ENCODE measurements around the gene BCAS3. TPM values are rescaled to one million over a fixed set of nuclear protein-coding genes. Genes with fewer than 3 reads are reported as not detected.

Gene BCAS3
- total and polyA plus RNA-seq, 2 donors (not counting 1 experiment from before 2014, with no cell fraction given): 13.9 to 73.4 TPM

DNA sequence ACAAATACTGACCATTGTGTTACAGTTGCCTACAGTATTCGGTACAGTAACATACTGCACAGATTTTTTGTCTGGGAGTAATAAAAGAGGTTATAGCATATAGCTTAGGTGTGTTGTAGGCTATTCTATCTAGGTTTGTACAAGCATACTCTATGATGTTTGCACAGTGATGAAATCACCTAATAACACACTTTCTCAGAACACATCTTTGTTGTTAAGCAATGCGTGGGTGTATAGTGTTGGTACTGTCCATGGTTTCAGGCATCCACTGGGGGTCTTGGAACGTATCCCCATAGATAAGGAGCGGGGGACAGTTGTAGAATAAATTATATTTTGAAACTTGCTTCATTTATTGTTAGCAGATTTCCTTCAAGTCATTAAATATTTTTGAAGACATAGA lies 428.7 kb downstream of the BCAS3 start:
- DNase-seq (no peak), ATAC-seq (ENCODE audit: low read depth) (no peak)
- Mint-ChIP-seq H3K4me3 (no peak overlapping the region), H3K27ac (no peak overlapping the region), H3K4me1 (no peaks in the 10 kb centered on the region), H3K9me3 (ENCODE audit: insufficient read depth) (no peaks in the 10 kb centered on the region), H3K27me3 (no peaks in the 10 kb centered on the region)
- Histone ChIP-seq H3K27me3 (replicated peaks in 1 of 4; ENCODE audit: control extremely low read depth in 1 of 4, control insufficient read depth in 3 of 4, insufficient read depth in 4 of 4, low read length in 3 of 4) (no peaks in the 10 kb centered on the region), H3K36me3 (replicated peaks in 1 of 2; ENCODE audit: control extremely low read depth in 1 of 2, control insufficient read depth in 1 of 2, extremely low read depth in 1 of 2, insufficient read depth in 2 of 2, low read length in 1 of 2) (no peaks in the 10 kb centered on the region), H3K9ac (ENCODE audit: low read length) (no peak overlapping the region), H2AFZ (ENCODE audit: insufficient read depth, low read depth, low read length, poor library complexity, severe bottlenecking) (no peak overlapping the region), H3K4me3 (ENCODE audit: control extremely low read depth in 1 of 5, extremely low read depth in 1 of 5, insufficient read depth in 1 of 5, low read depth in 2 of 5, low read length in 4 of 5) (no peak overlapping the region), H3K4me1 (ENCODE audit: control insufficient read depth in 2 of 2, insufficient read depth in 2 of 2, low read length in 2 of 2) (no peaks in the 10 kb centered on the region), H3K9me3 (ENCODE audit: control extremely low read depth in 1 of 3, control insufficient read depth in 2 of 3, insufficient read depth in 1 of 3, low read length in 2 of 3) (no peaks in the 10 kb centered on the region), H3K27ac (ENCODE audit: low read length in 2 of 2) (no peak overlapping the region), H4K20me1 (ENCODE audit: control insufficient read depth, insufficient read depth, low read length, poor library complexity, severe bottlenecking) (no peaks in the 10 kb centered on the region), H3K4me2 (replicated peaks; ENCODE audit: low read depth, low read length, poor library complexity, severe bottlenecking) (no peak overlapping the region), H3K79me2 (ENCODE audit: control insufficient read depth, insufficient read depth, low read length) (no peaks in the 10 kb centered on the region)
- POLR2A ChIA-PET: no interaction called here
- no peak for TF ChIP-seq EZH2 (IDR thresholded peaks at IDR 0.05; ENCODE audit: borderline replicate concordance, insufficient read depth, low read depth, low read length, poor library complexity, severe bottlenecking)
- TF ChIP-seq, protein P1, sequence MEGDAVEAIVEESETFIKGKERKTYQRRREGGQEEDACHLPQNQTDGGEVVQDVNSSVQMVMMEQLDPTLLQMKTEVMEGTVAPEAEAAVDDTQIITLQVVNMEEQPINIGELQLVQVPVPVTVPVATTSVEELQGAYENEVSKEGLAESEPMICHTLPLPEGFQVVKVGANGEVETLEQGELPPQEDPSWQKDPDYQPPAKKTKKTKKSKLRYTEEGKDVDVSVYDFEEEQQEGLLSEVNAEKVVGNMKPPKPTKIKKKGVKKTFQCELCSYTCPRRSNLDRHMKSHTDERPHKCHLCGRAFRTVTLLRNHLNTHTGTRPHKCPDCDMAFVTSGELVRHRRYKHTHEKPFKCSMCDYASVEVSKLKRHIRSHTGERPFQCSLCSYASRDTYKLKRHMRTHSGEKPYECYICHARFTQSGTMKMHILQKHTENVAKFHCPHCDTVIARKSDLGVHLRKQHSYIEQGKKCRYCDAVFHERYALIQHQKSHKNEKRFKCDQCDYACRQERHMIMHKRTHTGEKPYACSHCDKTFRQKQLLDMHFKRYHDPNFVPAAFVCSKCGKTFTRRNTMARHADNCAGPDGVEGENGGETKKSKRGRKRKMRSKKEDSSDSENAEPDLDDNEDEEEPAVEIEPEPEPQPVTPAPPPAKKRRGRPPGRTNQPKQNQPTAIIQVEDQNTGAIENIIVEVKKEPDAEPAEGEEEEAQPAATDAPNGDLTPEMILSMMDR (IDR thresholded peaks at IDR 0.05): no peak
- intact Hi-C loops (cut with micrococcal nuclease): no loop called here
- CTCF ChIA-PET: no interaction called here
- no CpG with 5 or more reads among the region's 4 CpGs for WGBS (ENCODE audit: insufficient coverage)

DNA sequence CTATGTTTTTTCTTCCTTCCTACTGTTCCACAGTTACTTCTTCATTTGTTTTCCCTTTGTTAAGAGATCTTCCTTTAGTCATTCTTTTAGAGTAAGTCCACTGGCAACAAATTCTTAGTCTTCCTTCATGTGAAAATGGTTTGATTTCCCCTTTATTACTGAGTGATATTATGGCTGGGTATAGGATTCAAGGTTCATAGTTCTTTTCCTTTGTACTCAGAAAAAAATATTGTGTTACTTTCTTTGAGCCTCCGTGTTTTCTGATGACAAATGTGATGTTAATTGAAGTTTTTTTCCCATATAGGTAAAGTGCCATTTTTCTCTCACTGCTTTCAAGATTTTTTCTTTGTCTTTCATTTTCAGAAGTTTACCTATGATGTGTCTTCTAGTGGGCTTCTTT lies 438.9 kb downstream of the BCAS3 start:
- intact Hi-C loops (cut with micrococcal nuclease): no loop called here
- Histone ChIP-seq H3K9me3 (ENCODE audit: control extremely low read depth in 1 of 3, control insufficient read depth in 2 of 3, insufficient read depth in 1 of 3, low read length in 2 of 3) (peaks cover 3 to 7% (median 4%) of the 10 kb centered on the region in 3 donors), H3K36me3 (replicated peaks in 1 of 2; ENCODE audit: control extremely low read depth in 1 of 2, control insufficient read depth in 1 of 2, extremely low read depth in 1 of 2, insufficient read depth in 2 of 2, low read length in 1 of 2) (no peaks in the 10 kb centered on the region), H3K9ac (ENCODE audit: low read length) (no peak overlapping the region), H3K4me1 (ENCODE audit: control insufficient read depth in 2 of 2, insufficient read depth in 2 of 2, low read length in 2 of 2) (no peaks in the 10 kb centered on the region), H3K4me2 (replicated peaks; ENCODE audit: low read depth, low read length, poor library complexity, severe bottlenecking) (no peak overlapping the region), H4K20me1 (ENCODE audit: control insufficient read depth, insufficient read depth, low read length, poor library complexity, severe bottlenecking) (no peaks in the 10 kb centered on the region), H3K27ac (ENCODE audit: low read length in 2 of 2) (no peak overlapping the region), H3K27me3 (replicated peaks in 1 of 4; ENCODE audit: control extremely low read depth in 1 of 4, control insufficient read depth in 3 of 4, insufficient read depth in 4 of 4, low read length in 3 of 4) (no peaks in the 10 kb centered on the region), H3K4me3 (ENCODE audit: control extremely low read depth in 1 of 5, extremely low read depth in 1 of 5, insufficient read depth in 1 of 5, low read depth in 2 of 5, low read length in 4 of 5) (no peak overlapping the region), H2AFZ (ENCODE audit: insufficient read depth, low read depth, low read length, poor library complexity, severe bottlenecking) (no peak overlapping the region), H3K79me2 (ENCODE audit: control insufficient read depth, insufficient read depth, low read length) (no peaks in the 10 kb centered on the region)
- no peak for DNase-seq
- POLR2A ChIA-PET: no interaction called here
- WGBS (ENCODE audit: insufficient coverage): no CpG with 5 or more reads among the region's 1 CpG
- no peak overlapping the region for H3K27ac Mint-ChIP-seq
- H3K4me1 Mint-ChIP-seq: no peaks in the 10 kb centered on the region
- CTCF ChIA-PET: no interaction called here
- H3K4me3 Mint-ChIP-seq: no peak overlapping the region
- ATAC-seq (ENCODE audit: low read depth): no peak
- TF ChIP-seq EZH2 (IDR thresholded peaks at IDR 0.05; ENCODE audit: borderline replicate concordance, insufficient read depth, low read depth, low read length, poor library complexity, severe bottlenecking): no peak
- TF ChIP-seq, protein P1 (IDR thresholded peaks at IDR 0.05): no peak
- H3K9me3 Mint-ChIP-seq (ENCODE audit: insufficient read depth): peaks cover 6% of the 10 kb centered on the region
- no peaks in the 10 kb centered on the region for H3K27me3 Mint-ChIP-seq
